Fibroblast of lung (primary cell): Measurements from ENCODE around the gene ASIC2. TPM values are rescaled to one million over a fixed set of nuclear protein-coding genes. Genes with fewer than 3 reads are reported as not detected.

Source experiments
- DNase-seq, 2 donors: peaks; one replicate each; pipeline versions ENCODE4 v3.0.0 to v3.0.0-alpha.2; 2010; ENCODE audit warnings: low read depth in 2 of 2
- H2AFZ ChIP-seq: 2 replicates; pipeline ENCODE4 v1.5.1; 2012; ENCODE audit warnings: low read length, control low read depth, inconsistent platforms
- H3K27ac ChIP-seq: 2 replicates; pipeline ENCODE4 v1.5.1; 2011; ENCODE audit warnings: low read length, control low read depth; ENCODE audit not compliant: insufficient read depth
- H3K27me3 ChIP-seq: 2 replicates; pipeline ENCODE4 v1.5.1; 2011; ENCODE audit warnings: mild to moderate bottlenecking, low read length; ENCODE audit not compliant: control insufficient read depth, insufficient read depth
- H3K36me3 ChIP-seq: 2 replicates; pipeline ENCODE4 v1.5.1; 2011; ENCODE audit warnings: low read length; ENCODE audit not compliant: control insufficient read depth, insufficient read depth
- H3K4me1 ChIP-seq: 2 replicates; pipeline ENCODE4 v1.5.1; 2011; ENCODE audit warnings: low read length; ENCODE audit not compliant: control insufficient read depth, insufficient read depth; ENCODE audit errors: extremely low read depth
- H3K4me2 ChIP-seq: 2 replicates; pipeline ENCODE4 v1.5.1; 2011; ENCODE audit warnings: low read length, control low read depth; ENCODE audit not compliant: insufficient read depth; ENCODE audit errors: extremely low read depth
- H3K4me3 ChIP-seq, 4 experiments: fragments of 200-600 bp in 1 of 4; sonication (generic) in 1 of 4; replicated peaks in 1 of 4; 2 replicates each; pipeline ENCODE4 v1.5.1; 2011 to 2016; ENCODE audit warnings: low read length in 4 of 4, low read depth in 3 of 4, mild to moderate bottlenecking in 3 of 4, control low read depth in 2 of 4, inconsistent platforms in 1 of 4, mixed read lengths in 1 of 4; ENCODE audit not compliant: insufficient read depth in 1 of 4; ENCODE audit errors: control extremely low read depth in 1 of 4
- H3K79me2 ChIP-seq: 2 replicates; pipeline ENCODE4 v1.5.1; 2012; ENCODE audit warnings: mild to moderate bottlenecking, low read length, inconsistent platforms; ENCODE audit not compliant: control insufficient read depth, insufficient read depth
- H3K9ac ChIP-seq: 2 replicates; pipeline ENCODE4 v1.5.1; 2011; ENCODE audit warnings: mild to moderate bottlenecking, low read length, control low read depth; ENCODE audit not compliant: insufficient read depth
- H3K9me3 ChIP-seq: 2 replicates; pipeline ENCODE4 v1.5.1; 2012; ENCODE audit warnings: low read depth, low read length; ENCODE audit not compliant: control insufficient read depth, insufficient read depth
- H4K20me1 ChIP-seq: 2 replicates; pipeline ENCODE4 v1.5.1; 2011; ENCODE audit warnings: low read length; ENCODE audit not compliant: control insufficient read depth, insufficient read depth; ENCODE audit errors: extremely low read depth
- EZH2 ChIP-seq: IDR thresholded peaks from 2 replicates; pipeline ENCODE4 v1.5.1; 2012; ENCODE audit warnings: low read length, control low read depth, mild to moderate bottlenecking; ENCODE audit errors: missing control alignments
- polyA plus RNA-seq, 2 donors: library from polyadenylated mRNA; depleted of rRNA in 1 of 2; stranded (reverse) in 1 of 2; unstranded in 1 of 2; fragments of >200 nt; gene quantifications; 2 replicates each; pipeline ENCODE4 v1.2.1, GENCODE V29; 2011 to 2012; ENCODE audit warnings: missing spikeins in 1 of 2
- total RNA-seq: library from RNA; depleted of rRNA; stranded (reverse); fragments of >200 nt; gene quantifications from 2 replicates; pipeline ENCODE4 v1.2.1, GENCODE V29; 2014
- TF ChIP-seq, protein P1 (sequence below), 2 donors: IDR thresholded peaks in 1 of 2; conservative IDR thresholded peaks in 1 of 2; 1 replicate in 1 of 2; 2 replicates in 1 of 2; pipeline ENCODE4 v1.5.1; 2011 to 2012; ENCODE audit warnings: low read length in 2 of 2, control low read depth in 1 of 2, inconsistent platforms in 1 of 2, low read depth in 1 of 2, mild to moderate bottlenecking in 1 of 2

The ASIC2 gene
- total and polyA plus RNA-seq, 2 donors (not counting 1 experiment from before 2014, with no cell fraction given) = 0.08 to 0.50 TPM

DNA sequence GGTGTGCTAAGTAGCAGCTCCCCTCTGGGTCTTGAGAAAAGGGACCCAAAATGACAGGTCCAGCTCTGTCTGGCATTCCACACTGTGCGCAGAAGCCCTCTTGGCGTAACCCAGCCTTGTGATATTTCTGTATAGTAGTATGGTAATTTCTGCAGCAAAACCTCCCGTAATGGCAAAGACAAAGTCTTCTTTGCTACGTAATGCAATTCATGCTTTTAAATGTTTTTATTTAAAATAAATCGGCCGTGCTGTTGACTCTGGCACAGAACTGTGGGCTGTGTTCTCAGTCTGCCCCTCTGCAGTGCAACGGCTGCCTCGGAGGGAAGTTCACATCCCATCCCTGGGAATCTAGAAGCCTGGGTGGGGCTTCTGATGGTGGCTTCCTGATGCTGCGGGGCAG lies 75.2 kb downstream of the ASIC2 start:
- no peak for DNase-seq
- Histone ChIP-seq H3K27me3 (no peaks in the 10 kb centered on the region), H3K4me3 (no peak overlapping the region), H3K9ac (no peak overlapping the region), H3K79me2 (no peaks in the 10 kb centered on the region), H3K4me1 (no peaks in the 10 kb centered on the region), H2AFZ (no peak overlapping the region), H4K20me1 (no peaks in the 10 kb centered on the region), H3K9me3 (no peaks in the 10 kb centered on the region), H3K36me3 (no peaks in the 10 kb centered on the region), H3K27ac (no peak overlapping the region), H3K4me2 (no peak overlapping the region)
- TF ChIP-seq, protein P1, sequence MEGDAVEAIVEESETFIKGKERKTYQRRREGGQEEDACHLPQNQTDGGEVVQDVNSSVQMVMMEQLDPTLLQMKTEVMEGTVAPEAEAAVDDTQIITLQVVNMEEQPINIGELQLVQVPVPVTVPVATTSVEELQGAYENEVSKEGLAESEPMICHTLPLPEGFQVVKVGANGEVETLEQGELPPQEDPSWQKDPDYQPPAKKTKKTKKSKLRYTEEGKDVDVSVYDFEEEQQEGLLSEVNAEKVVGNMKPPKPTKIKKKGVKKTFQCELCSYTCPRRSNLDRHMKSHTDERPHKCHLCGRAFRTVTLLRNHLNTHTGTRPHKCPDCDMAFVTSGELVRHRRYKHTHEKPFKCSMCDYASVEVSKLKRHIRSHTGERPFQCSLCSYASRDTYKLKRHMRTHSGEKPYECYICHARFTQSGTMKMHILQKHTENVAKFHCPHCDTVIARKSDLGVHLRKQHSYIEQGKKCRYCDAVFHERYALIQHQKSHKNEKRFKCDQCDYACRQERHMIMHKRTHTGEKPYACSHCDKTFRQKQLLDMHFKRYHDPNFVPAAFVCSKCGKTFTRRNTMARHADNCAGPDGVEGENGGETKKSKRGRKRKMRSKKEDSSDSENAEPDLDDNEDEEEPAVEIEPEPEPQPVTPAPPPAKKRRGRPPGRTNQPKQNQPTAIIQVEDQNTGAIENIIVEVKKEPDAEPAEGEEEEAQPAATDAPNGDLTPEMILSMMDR (conservative IDR thresholded peaks at IDR 0.05 in 1 of 2, IDR thresholded peaks at IDR 0.05 in 1 of 2; ENCODE audit: low read depth in 1 of 2, low read length in 2 of 2) = no peak
- no peak for TF ChIP-seq EZH2

DNA sequence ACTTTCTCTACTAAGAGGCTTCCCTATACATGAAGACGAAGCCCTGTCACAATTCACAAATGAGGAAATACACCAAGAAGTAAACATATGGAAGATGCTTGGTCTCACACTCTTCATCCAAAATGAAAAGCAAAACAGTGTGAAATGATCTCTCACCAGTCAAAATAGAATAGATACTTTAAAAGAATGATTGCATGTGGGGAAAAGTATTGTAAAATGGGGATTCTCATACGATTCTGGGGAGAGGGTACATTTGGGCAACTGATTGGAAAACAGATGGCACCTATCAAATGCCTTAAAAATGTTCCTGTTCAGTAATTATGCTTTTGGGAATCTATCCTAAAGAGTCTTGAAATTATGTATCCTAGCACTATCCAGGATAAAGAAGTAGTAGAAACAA lies 78.1 kb downstream of the ASIC2 start:
- no peaks in the 10 kb centered on the region for H3K9me3 ChIP-seq
- no peak overlapping the region for H2AFZ ChIP-seq
- no peak overlapping the region for H3K9ac ChIP-seq
- H4K20me1 ChIP-seq = no peaks in the 10 kb centered on the region
- TF ChIP-seq, protein P1 (conservative IDR thresholded peaks at IDR 0.05 in 1 of 2, IDR thresholded peaks at IDR 0.05 in 1 of 2; ENCODE audit: low read depth in 1 of 2, low read length in 2 of 2) = no peak
- no peak for TF ChIP-seq EZH2
- no peak overlapping the region for H3K4me2 ChIP-seq
- H3K4me3 ChIP-seq = no peak overlapping the region
- no peak for DNase-seq
- no peaks in the 10 kb centered on the region for H3K4me1 ChIP-seq
- H3K27ac ChIP-seq = no peak overlapping the region
- no peaks in the 10 kb centered on the region for H3K79me2 ChIP-seq
- H3K36me3 ChIP-seq = no peaks in the 10 kb centered on the region
- H3K27me3 ChIP-seq = no peaks in the 10 kb centered on the region

DNA sequence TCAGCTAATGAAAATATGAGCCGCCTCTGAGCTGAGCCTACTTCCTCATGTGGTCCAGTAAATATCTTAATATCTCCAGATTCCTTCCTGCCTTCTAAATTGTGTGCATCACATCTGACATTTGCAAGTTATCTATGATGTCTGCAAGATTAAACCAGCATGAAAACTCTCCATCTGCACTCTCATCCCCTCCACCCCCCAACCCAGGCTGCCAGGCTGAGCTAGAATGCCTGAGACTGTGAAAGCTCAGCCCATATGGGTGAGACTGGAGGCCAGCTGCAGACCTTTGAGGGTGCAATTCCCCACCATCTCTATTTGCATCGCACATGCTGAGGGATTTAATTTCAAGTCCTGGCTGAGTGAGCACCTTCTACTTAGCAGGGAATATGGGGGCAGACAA lies 82.8 kb downstream of the ASIC2 start:
- Histone ChIP-seq H3K9ac (no peak overlapping the region), H3K27ac (no peak overlapping the region), H3K4me2 (no peak overlapping the region), H3K4me3 (no peak overlapping the region), H3K4me1 (no peaks in the 10 kb centered on the region), H3K9me3 (no peaks in the 10 kb centered on the region), H4K20me1 (no peaks in the 10 kb centered on the region), H3K27me3 (no peaks in the 10 kb centered on the region), H2AFZ (no peak overlapping the region), H3K79me2 (no peaks in the 10 kb centered on the region), H3K36me3 (no peaks in the 10 kb centered on the region)
- TF ChIP-seq, protein P1 (conservative IDR thresholded peaks at IDR 0.05 in 1 of 2, IDR thresholded peaks at IDR 0.05 in 1 of 2; ENCODE audit: low read depth in 1 of 2, low read length in 2 of 2) = no peak
- no peak for TF ChIP-seq EZH2
- DNase-seq = no peak
